Smooth muscle cell (in vitro differentiated cells): ENCODE data around the gene GLRX. TPM values are rescaled to one million over a fixed set of nuclear protein-coding genes. Genes with fewer than 3 reads are reported as not detected.

Source experiments
- DNase-seq: peaks from one replicate; lab custom pipeline; 2025; ENCODE audit not compliant: unreplicated experiment; lab: John Stamatoyannopoulos, UW
- H2AFZ ChIP-seq: fragments of 200-600 bp; sonication (generic); 2 replicates; pipeline ENCODE4 v1.6.0; 2016; ENCODE audit warnings: antibody characterized with exemption, low read depth, mild to moderate bottlenecking
- H3F3A ChIP-seq: fragments of 200-600 bp; sonication (generic); 2 replicates; pipeline ENCODE4 v1.6.0; 2017; ENCODE audit warnings: antibody characterized with exemption, low read depth
- H3K27ac ChIP-seq: fragments of 200-600 bp; sonication (generic); 2 replicates; pipeline ENCODE4 v1.5.1; 2016; ENCODE audit warnings: low read depth, mild to moderate bottlenecking
- H3K27me3 ChIP-seq: fragments of 200-600 bp; sonication (generic); 2 replicates; pipeline ENCODE4 v1.6.1; 2016; ENCODE audit warnings: low read depth, mild to moderate bottlenecking
- H3K36me3 ChIP-seq: fragments of 200-600 bp; sonication (generic); 2 replicates; pipeline ENCODE4 v1.5.1; 2016; ENCODE audit warnings: low read depth
- H3K4me1 ChIP-seq: fragments of 200-600 bp; sonication (generic); 2 replicates; pipeline ENCODE4 v1.5.1; 2016; ENCODE audit warnings: low read depth
- H3K4me2 ChIP-seq: fragments of 200-600 bp; sonication (generic); 2 replicates; pipeline ENCODE4 v1.6.0; 2016; ENCODE audit warnings: mild to moderate bottlenecking
- H3K4me3 ChIP-seq: fragments of 200-600 bp; sonication (generic); 2 replicates; pipeline ENCODE4 v1.5.1; 2016; ENCODE audit warnings: mild to moderate bottlenecking
- H3K79me2 ChIP-seq: fragments of 200-600 bp; sonication (generic); 2 replicates; pipeline ENCODE4 v1.6.0; 2016; ENCODE audit warnings: low read depth, mild to moderate bottlenecking
- H3K9ac ChIP-seq: fragments of 200-600 bp; sonication (generic); 2 replicates; pipeline ENCODE4 v1.6.0; 2016; ENCODE audit warnings: low read depth
- H3K9me3 ChIP-seq: fragments of 200-600 bp; sonication (generic); replicated peaks from 2 replicates; pipeline ENCODE4 v1.5.1; 2016; ENCODE audit warnings: low read depth
- H4K20me1 ChIP-seq: fragments of 200-600 bp; sonication (generic); 2 replicates; pipeline ENCODE4 v1.6.0; 2016; ENCODE audit warnings: low read depth
- WGBS: methylation state at CpG from one replicate; pipeline ENCODE4 v1.1.7; 2016; ENCODE audit warnings: low lambda C conversion rate; 5-methylcytosine and 5-hydroxymethylcytosine counted together
- polyA plus RNA-seq: library from polyadenylated mRNA; unstranded; fragments of >200 nt; fragmentation: Nextera tagmentation; extraction: Ambion mirVana; gene quantifications from 2 replicates; pipeline ENCODE4 v1.2.1, GENCODE V29; 2016
- total RNA-seq: library from RNA; depleted of rRNA; stranded (reverse); fragments of >200 nt; gene quantifications from 2 replicates; pipeline ENCODE4 v1.2.3, GENCODE V29; 2014
- TF ChIP-seq, protein P1 (sequence below): fragments of 200-600 bp; sonication (generic); IDR thresholded peaks from 2 replicates; pipeline ENCODE4 v1.5.1; 2017; ENCODE audit warnings: borderline replicate concordance, mild to moderate bottlenecking, antibody characterized with exemption; ENCODE audit not compliant: insufficient read depth, poor library complexity, severe bottlenecking

GLRX gene
- total and polyA plus RNA-seq, 2 experiments from 2014 or later: 50.8 to 95.7 TPM

DNA sequence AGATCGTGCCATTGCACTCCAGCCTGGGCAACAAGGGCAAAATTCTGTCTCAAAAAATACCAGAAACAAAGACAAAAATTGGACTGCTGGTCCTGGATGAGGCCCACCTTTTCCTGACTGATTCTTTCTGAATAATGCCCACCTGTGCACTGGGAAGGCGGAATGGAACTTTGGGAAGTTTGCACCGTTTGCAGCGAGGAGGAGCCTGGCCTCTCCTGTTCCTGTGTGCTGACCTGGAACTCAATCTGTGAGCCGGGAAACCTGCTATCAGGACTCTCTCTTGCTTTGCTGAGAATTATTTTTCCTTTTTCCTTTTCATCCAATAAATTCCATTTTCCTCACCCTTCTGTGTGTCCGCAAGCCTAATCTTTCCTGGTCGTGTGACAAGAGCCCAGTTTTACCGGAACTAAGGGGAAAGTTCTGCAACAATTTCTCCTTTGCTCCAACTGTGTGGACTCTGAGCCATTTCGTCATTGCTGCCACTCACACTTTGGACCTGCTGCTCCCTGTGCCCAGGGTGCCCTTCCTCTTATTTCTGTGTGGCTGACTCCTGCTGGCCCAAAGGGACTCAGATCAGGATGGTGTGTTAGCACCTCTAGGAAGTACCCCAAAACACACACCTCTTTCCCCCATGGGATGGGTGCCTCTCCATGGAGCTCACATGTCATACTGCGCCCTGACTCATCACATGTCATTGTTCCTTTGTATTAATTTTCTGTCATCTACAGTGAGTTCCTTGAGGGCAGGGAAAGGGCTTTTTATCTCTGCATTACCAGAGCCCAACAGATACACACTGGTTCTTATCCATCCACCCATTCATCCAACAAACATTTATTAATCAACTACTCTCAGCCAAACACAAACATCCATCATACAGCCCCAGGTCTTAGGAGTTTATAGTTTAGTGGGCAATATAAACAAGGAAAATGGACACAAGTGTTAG is 4.7 kb upstream of the GLRX start:
- Histone ChIP-seq H2AFZ (no peak overlapping the region), H4K20me1 (no peaks in the 10 kb centered on the region), H3K4me2 (no peak overlapping the region), H3F3A (peaks cover 19% of the 10 kb centered on the region), H3K36me3 (no peaks in the 10 kb centered on the region), H3K79me2 (no peaks in the 10 kb centered on the region), H3K27me3 (no peaks in the 10 kb centered on the region), H3K27ac (no peak overlapping the region), H3K4me1 (peaks cover 9% of the 10 kb centered on the region), H3K9me3 (no peaks in the 10 kb centered on the region), H3K4me3 (no peak overlapping the region), H3K9ac (no peak overlapping the region)
- DNase-seq: no peak
- WGBS: 95% methylated on average over 10 of the region's 10 CpGs
- TF ChIP-seq, protein P1, sequence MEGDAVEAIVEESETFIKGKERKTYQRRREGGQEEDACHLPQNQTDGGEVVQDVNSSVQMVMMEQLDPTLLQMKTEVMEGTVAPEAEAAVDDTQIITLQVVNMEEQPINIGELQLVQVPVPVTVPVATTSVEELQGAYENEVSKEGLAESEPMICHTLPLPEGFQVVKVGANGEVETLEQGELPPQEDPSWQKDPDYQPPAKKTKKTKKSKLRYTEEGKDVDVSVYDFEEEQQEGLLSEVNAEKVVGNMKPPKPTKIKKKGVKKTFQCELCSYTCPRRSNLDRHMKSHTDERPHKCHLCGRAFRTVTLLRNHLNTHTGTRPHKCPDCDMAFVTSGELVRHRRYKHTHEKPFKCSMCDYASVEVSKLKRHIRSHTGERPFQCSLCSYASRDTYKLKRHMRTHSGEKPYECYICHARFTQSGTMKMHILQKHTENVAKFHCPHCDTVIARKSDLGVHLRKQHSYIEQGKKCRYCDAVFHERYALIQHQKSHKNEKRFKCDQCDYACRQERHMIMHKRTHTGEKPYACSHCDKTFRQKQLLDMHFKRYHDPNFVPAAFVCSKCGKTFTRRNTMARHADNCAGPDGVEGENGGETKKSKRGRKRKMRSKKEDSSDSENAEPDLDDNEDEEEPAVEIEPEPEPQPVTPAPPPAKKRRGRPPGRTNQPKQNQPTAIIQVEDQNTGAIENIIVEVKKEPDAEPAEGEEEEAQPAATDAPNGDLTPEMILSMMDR: no peak

DNA sequence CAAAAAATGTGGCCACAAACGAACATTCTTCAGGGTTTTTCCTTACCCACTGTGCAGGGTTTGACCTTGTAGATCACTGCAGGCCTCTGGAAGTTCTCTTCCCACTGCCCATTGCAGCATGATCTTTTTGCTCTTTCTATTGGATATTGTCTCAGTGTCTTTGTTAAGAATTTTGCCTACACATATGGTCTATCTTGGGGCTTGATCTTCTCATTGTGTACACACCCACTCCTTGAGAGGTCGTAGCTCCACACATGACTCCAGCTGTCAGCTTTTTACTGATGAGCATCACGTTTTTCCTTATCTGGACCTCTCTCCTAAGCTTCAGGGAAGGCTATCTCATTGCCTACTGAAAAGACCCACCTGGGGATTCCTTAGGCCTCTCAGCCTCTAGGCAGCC is 3.0 kb upstream of the GLRX start:
- Histone ChIP-seq H3K4me1 (peaks cover 18% of the 10 kb centered on the region), H3K79me2 (peaks cover 16% of the 10 kb centered on the region), H3K4me3 (no peak overlapping the region), H3K27me3 (no peaks in the 10 kb centered on the region), H3K9ac (no peak overlapping the region), H3F3A (peaks cover 21% of the 10 kb centered on the region), H3K4me2 (no peak overlapping the region), H3K27ac (no peak overlapping the region), H2AFZ (no peak overlapping the region), H3K36me3 (no peaks in the 10 kb centered on the region), H3K9me3 (no peaks in the 10 kb centered on the region), H4K20me1 (peaks cover 13% of the 10 kb centered on the region)
- WGBS: 73% methylated on average over 3 of the region's 3 CpGs
- TF ChIP-seq, protein P1: no peak
- no peak for DNase-seq

DNA sequence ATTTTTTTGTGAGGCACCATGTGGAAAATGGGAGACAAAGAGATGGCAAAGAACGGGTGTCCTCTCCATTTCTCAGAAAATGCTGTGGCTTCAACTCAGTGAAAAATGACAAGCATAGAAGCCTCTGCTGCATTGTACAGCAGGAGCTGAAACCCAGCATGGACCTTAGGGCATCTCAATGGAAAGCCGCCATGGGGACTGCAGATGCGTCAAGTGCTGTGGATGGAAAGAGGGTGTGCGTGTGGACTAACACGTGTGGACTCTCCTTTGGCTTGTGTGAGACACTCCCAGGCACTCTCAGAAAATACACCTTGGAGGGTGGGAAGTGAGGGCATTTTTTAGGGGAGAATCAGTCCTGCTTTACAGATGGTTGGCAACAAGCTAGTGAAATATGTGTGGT is 2.2 kb upstream of the GLRX start:
- no peak overlapping the region for H2AFZ ChIP-seq
- peaks cover 21% of the 10 kb centered on the region for H3F3A ChIP-seq
- peak overlapping the region; percentile 96 for H3K27ac ChIP-seq
- H3K36me3 ChIP-seq: no peaks in the 10 kb centered on the region
- no peak for DNase-seq
- no peak overlapping the region for H3K9ac ChIP-seq
- peaks cover 18% of the 10 kb centered on the region for H3K4me1 ChIP-seq
- 94% methylated on average over 5 of the region's 5 CpGs for WGBS
- TF ChIP-seq, protein P1: no peak
- no peak overlapping the region for H3K4me3 ChIP-seq
- H4K20me1 ChIP-seq: peaks cover 16% of the 10 kb centered on the region
- H3K79me2 ChIP-seq: peaks cover 23% of the 10 kb centered on the region
- no peak overlapping the region for H3K4me2 ChIP-seq
- no peaks in the 10 kb centered on the region for H3K27me3 ChIP-seq
- H3K9me3 ChIP-seq: no peaks in the 10 kb centered on the region
